HepG2 (cell line): Measurements from ENCODE around the gene FAHD1. TPM values are rescaled to one million over a fixed set of nuclear protein-coding genes. Genes with fewer than 3 reads are reported as not detected.

Source experiments
- ARID3A ChIP-seq: IDR thresholded peaks from 2 replicates; pipeline ENCODE4 v1.6.1; 2012; ENCODE audit warnings: low read depth, low read length, improper control_type of control experiment
- BORCS8-MEF2B ChIP-seq: sonication (generic); formaldehyde crosslinking; IDR thresholded peaks from 2 replicates; pipeline ENCODE4 v1.8.0; 2022; ENCODE audit warnings: mild to moderate bottlenecking, missing genetic modification reagents
- HBP1 ChIP-seq: IDR thresholded peaks from 2 replicates; pipeline ENCODE4 v1.6.1; 2016; ENCODE audit warnings: low read depth, control low read depth
- HMGA1 ChIP-seq: sonication (generic); formaldehyde crosslinking; conservative IDR thresholded peaks from 2 replicates; pipeline ENCODE4 v1.4.0; 2020; ENCODE audit warnings: missing genetic modification reagents
- HOXA3 ChIP-seq: sonication (generic); formaldehyde crosslinking; IDR thresholded peaks from 2 replicates; pipeline ENCODE4 v1.5.0; 2020; ENCODE audit warnings: missing genetic modification reagents
- ISL2 ChIP-seq: sonication (generic); formaldehyde crosslinking; IDR thresholded peaks from 2 replicates; pipeline ENCODE4 v1.5.0; 2020; ENCODE audit warnings: missing genetic modification reagents
- KAT8 ChIP-seq: IDR thresholded peaks from 2 replicates; pipeline ENCODE4 v1.6.1; 2016; ENCODE audit warnings: missing genetic modification reagents, missing compliant biosample characterization
- KLF9 ChIP-seq: IDR thresholded peaks from 2 replicates; pipeline ENCODE4 v1.6.1; 2016; ENCODE audit warnings: low read depth
- MED8 ChIP-seq: sonication (generic); formaldehyde crosslinking; IDR thresholded peaks from 2 replicates; pipeline ENCODE4 v1.8.1; 2023; ENCODE audit warnings: mild to moderate bottlenecking, missing genetic modification reagents; ENCODE audit not compliant: insufficient replicate concordance
- MXD4 ChIP-seq: IDR thresholded peaks from 2 replicates; pipeline ENCODE4 v1.6.1; 2016; ENCODE audit warnings: mild to moderate bottlenecking, missing biosample characterization, missing genetic modification reagents
- SMAD3 ChIP-seq: sonication (generic); formaldehyde crosslinking; IDR thresholded peaks from 2 replicates; pipeline ENCODE4 v1.4.0; 2020; ENCODE audit warnings: missing genetic modification reagents
- SNAPC2 ChIP-seq: sonication (generic); formaldehyde crosslinking; IDR thresholded peaks from 2 replicates; pipeline ENCODE4 v1.8.1; 2022; ENCODE audit warnings: mild to moderate bottlenecking, missing genetic modification reagents
- YY1 ChIP-seq: IDR thresholded peaks from 2 replicates; pipeline ENCODE4 v1.6.1; 2011; ENCODE audit warnings: low read length, low read depth, moderate library complexity, mild to moderate bottlenecking; ENCODE audit not compliant: insufficient read depth, insufficient replicate concordance
- ZBTB38 ChIP-seq: sonication (generic); formaldehyde crosslinking; IDR thresholded peaks from 2 replicates; pipeline ENCODE4 v1.5.1; 2020; ENCODE audit warnings: mild to moderate bottlenecking, missing genetic modification reagents
- ZKSCAN5 ChIP-seq: sonication (generic); formaldehyde crosslinking; IDR thresholded peaks from 2 replicates; pipeline ENCODE4 v1.5.1; 2020; ENCODE audit warnings: mild to moderate bottlenecking, missing genetic modification reagents
- ZNF232 ChIP-seq: sonication (generic); formaldehyde crosslinking; IDR thresholded peaks from 2 replicates; pipeline ENCODE4 v1.4.0; 2020; ENCODE audit warnings: missing genetic modification reagents, borderline replicate concordance
- ZNF362 ChIP-seq: sonication (generic); formaldehyde crosslinking; IDR thresholded peaks from 2 replicates; pipeline ENCODE4 v1.4.0; 2020; ENCODE audit warnings: missing genetic modification reagents, mild to moderate bottlenecking, borderline replicate concordance
- ZNF383 ChIP-seq: sonication (generic); formaldehyde crosslinking; IDR thresholded peaks from 2 replicates; pipeline ENCODE4 v1.4.0; 2020; ENCODE audit warnings: missing genetic modification reagents, mild to moderate bottlenecking, borderline replicate concordance
- ZNF468 ChIP-seq: sonication (generic); formaldehyde crosslinking; IDR thresholded peaks from 2 replicates; pipeline ENCODE4 v1.8.0; 2022; ENCODE audit warnings: mild to moderate bottlenecking, moderate library complexity, missing genetic modification reagents
- ZNF484 ChIP-seq: sonication (generic); formaldehyde crosslinking; IDR thresholded peaks from 2 replicates; pipeline ENCODE4 v1.5.1; 2020; ENCODE audit warnings: mild to moderate bottlenecking, low read depth, missing genetic modification reagents, borderline replicate concordance
- ZNF605 ChIP-seq: sonication (generic); formaldehyde crosslinking; IDR thresholded peaks from 2 replicates; pipeline ENCODE4 v1.8.0; 2022; ENCODE audit warnings: mild to moderate bottlenecking, missing genetic modification reagents
- ZNF703 ChIP-seq: sonication (generic); formaldehyde crosslinking; IDR thresholded peaks from 2 replicates; pipeline ENCODE4 v1.5.1; 2020; ENCODE audit warnings: missing genetic modification reagents, mild to moderate bottlenecking, moderate library complexity, borderline replicate concordance
- ZNF749 ChIP-seq: sonication (generic); formaldehyde crosslinking; IDR thresholded peaks from 2 replicates; pipeline ENCODE4 v1.8.0; 2022; ENCODE audit warnings: mild to moderate bottlenecking, missing genetic modification reagents, moderate library complexity, borderline replicate concordance
- polyA plus RNA-seq, 8 experiments: library from polyadenylated mRNA; depleted of rRNA in 3 of 8; stranded (reverse) in 7 of 8; unstranded in 1 of 8; fragments of >200 nt; fragmentation: Illumina TruSeq in 4 of 8; extraction: Trizol in 4 of 8; gene quantifications; 2 replicates each; pipeline versions ENCODE4 v1.2.1 to v1.2.3, GENCODE V29; 2011 to 2016; ENCODE audit warnings: low read depth in 4 of 8, missing spikeins in 1 of 8, mixed read lengths in 1 of 8; ENCODE audit not compliant: insufficient read depth in 1 of 8
- total RNA-seq, 5 experiments: library from RNA; depleted of rRNA; stranded (reverse); fragments of >200 nt; fragmentation: Illumina TruSeq; extraction: Trizol; gene quantifications; 2 replicates each; pipeline ENCODE4 v1.2.3, GENCODE V29; 2016; ENCODE audit warnings: low read depth in 1 of 5
- TF ChIP-seq, protein P1 (sequence below): sonication (generic); formaldehyde crosslinking; conservative IDR thresholded peaks from 2 replicates; pipeline ENCODE4 v1.8.0; 2022; ENCODE audit warnings: missing genetic modification reagents

FAHD1 gene
- total and polyA plus RNA-seq, 2 of the 13 experiments (the other 11 are each of a cell fraction or from before 2014, with no cell fraction given): 39.0 to 45.3 TPM

- TF ChIP-seq ZNF703 (CRISPR knock-in tag) (no peak), ZNF749 (CRISPR knock-in tag) (no peak), HBP1 (peak; percentile 79; the same call in 1 of the 2 replicates), MED8 (CRISPR knock-in tag) (no peak), ISL2 (CRISPR knock-in tag) (peak; percentile 87), ZNF605 (CRISPR knock-in tag) (0 out of 2 replicates have a peak, but pooled peaks have one; percentile 74), ZNF468 (no peak), BORCS8-MEF2B (peak; percentile 77; the same call in 1 of the 2 replicates), ZNF383 (CRISPR knock-in tag) (no peak), ARID3A (0 out of 2 replicates have a peak, but pooled peaks have one; percentile 12), HOXA3 (CRISPR knock-in tag) (peak; percentile 85), SNAPC2 (0 out of 2 replicates have a peak, but pooled peaks have one; percentile 24), MXD4 (CRISPR knock-in tag) (no peak; the same call in 1 of the 2 replicates), SMAD3 (CRISPR knock-in tag) (0 out of 2 replicates have a peak, but pooled peaks have one; percentile 48), ZBTB38 (CRISPR knock-in tag) (peak; percentile 48), ZKSCAN5 (peak; percentile 49; the same call in 1 of the 2 replicates), ZNF232 (CRISPR knock-in tag) (no peak), YY1 (peak; percentile 32), ZNF362 (CRISPR knock-in tag) (peak; percentile 63; the same call in 1 of the 2 replicates), KAT8 (0 out of 2 replicates have a peak, but pooled peaks have one; percentile 36), HMGA1 (no peak), KLF9 (CRISPR knock-in tag) (no peak), ZNF484 (no peak; the same call in 1 of the 2 replicates)
- TF ChIP-seq, protein P1, sequence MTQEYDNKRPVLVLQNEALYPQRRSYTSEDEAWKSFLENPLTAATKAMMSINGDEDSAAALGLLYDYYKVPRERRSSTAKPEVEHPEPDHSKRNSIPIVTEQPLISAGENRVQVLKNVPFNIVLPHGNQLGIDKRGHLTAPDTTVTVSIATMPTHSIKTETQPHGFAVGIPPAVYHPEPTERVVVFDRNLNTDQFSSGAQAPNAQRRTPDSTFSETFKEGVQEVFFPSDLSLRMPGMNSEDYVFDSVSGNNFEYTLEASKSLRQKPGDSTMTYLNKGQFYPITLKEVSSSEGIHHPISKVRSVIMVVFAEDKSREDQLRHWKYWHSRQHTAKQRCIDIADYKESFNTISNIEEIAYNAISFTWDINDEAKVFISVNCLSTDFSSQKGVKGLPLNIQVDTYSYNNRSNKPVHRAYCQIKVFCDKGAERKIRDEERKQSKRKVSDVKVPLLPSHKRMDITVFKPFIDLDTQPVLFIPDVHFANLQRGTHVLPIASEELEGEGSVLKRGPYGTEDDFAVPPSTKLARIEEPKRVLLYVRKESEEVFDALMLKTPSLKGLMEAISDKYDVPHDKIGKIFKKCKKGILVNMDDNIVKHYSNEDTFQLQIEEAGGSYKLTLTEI (CRISPR knock-in tag): no peak
Observed at GRCh38 chr16:1832838-1833454, 5.9 kb downstream of the FAHD1 start (continued).
